Endothelial cell of hepatic sinusoid (primary cell): ENCODE results near the gene B3GNT7.

Experiments used
- in situ Hi-C: cut with HindIII; loops from 2 replicates; pipeline ENCODE4 v1.10.0; 2017; ENCODE audit warnings: low sequenced_read_pairs

The B3GNT7 gene

GRCh38 chr2:231383416-231384108 lies 11.9 kb upstream of the B3GNT7 start:
- in situ Hi-C loops = no loop called here

- in situ Hi-C loops = no loop called here
Observed at GRCh38 chr2:231384109-231384435, 11.4 kb upstream of the B3GNT7 start.

GRCh38 chr2:231384970-231385369 lies 10.5 kb upstream of the B3GNT7 start:
- in situ Hi-C loops = no loop called here

- in situ Hi-C loops = no loop called here
Observed at GRCh38 chr2:231385429-231385828, 10.1 kb upstream of the B3GNT7 start.

- in situ Hi-C loops = no loop called here
Observed at GRCh38 chr2:231386446-231386845, 9.1 kb upstream of the B3GNT7 start.

- in situ Hi-C loops = no loop called here
Observed at GRCh38 chr2:231387904-231388724, 7.4 kb upstream of the B3GNT7 start.

GRCh38 chr2:231388725-231389346 lies 6.7 kb upstream of the B3GNT7 start:
- in situ Hi-C loops = no loop called here

- in situ Hi-C loops = no loop called here
Observed at GRCh38 chr2:231390667-231391066, 4.8 kb upstream of the B3GNT7 start.

- in situ Hi-C loops = no loop called here
Observed at GRCh38 chr2:231391981-231392380, 3.5 kb upstream of the B3GNT7 start.

- in situ Hi-C loops = no loop called here
Observed at GRCh38 chr2:231392431-231393148, 2.9 kb upstream of the B3GNT7 start.

GRCh38 chr2:231393149-231394131 lies 2.1 kb upstream of the B3GNT7 start:
- in situ Hi-C loops = no loop called here

- in situ Hi-C loops = no loop called here
Observed at GRCh38 chr2:231394211-231395141, 1.0 kb upstream of the B3GNT7 start.

GRCh38 chr2:231396058-231396821 lies 730 bp downstream of the B3GNT7 start:
- in situ Hi-C loops = no loop called here

GRCh38 chr2:231397011-231397927 lies 1.8 kb downstream of the B3GNT7 start:
- in situ Hi-C loops = no loop called here

- in situ Hi-C loops = no loop called here
Observed at GRCh38 chr2:231397928-231398294, 2.4 kb downstream of the B3GNT7 start.

- in situ Hi-C loops = no loop called here
Observed at GRCh38 chr2:231398585-231398984, 3.1 kb downstream of the B3GNT7 start.
